ENCODE measurements around the gene PWP1.
"Not testable (repeated sequence)": the region's sequence is repeated elsewhere in the genome, so short reads cannot be mapped to it uniquely, and the experiment has no call there.

The PWP1 gene

DNA sequence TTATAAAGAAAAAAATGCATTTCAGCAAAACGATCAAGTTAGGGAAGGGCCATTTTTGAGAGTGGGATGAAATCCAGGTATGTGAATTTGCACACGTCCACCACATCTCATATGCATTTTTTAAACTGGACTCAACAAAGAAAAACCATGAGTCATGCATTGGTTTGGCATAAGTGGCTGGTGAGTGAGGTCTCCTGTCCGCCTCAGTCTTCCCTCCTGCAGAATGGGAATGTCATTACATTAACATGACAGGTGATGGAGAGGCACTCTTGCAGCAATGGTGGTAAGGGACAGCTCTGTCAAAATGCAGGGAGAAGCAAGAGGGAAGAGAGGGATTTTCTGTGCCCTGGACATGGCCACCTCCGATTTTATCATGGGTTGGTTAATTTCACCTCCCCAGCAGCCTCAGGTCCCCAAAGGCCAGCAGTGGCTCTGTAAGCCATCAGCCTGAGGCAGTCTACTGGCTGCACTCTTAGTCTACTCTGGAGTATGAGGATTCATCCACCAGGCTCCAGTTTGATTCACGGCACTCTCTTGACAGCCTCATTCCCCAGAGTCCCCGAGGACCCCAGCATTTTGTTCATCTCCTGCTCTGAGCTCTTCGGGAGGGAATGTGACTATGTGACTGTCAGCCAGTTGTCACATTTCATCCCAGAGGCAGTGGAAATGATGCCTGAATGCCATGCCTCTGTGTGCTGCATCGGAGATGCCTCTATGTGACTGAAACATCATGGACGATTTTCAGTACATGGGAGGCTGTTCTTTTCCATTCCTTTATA is 17.1 kb upstream of the PWP1 start:
- no peak for DNase-seq

DNA sequence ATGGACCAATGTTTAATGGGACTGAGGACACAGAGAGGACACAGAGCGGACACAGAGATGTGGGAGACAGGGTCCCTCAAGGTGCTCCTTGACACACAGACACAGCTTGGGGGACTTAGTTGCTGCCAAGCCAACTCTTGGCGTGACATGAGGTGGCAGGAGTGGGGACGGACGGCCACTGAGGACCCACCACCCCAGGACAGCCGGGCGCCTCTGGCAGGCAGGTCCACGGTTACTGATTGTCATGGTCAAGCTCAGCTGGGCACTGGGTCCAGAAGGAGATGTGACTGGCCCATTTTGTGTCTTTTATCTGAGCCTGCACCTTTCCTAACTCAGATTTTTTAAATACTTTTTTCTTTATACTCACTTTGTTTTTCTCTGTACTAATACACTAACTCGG is 15.7 kb upstream of the PWP1 start:
- DNase-seq = no peak

DNA sequence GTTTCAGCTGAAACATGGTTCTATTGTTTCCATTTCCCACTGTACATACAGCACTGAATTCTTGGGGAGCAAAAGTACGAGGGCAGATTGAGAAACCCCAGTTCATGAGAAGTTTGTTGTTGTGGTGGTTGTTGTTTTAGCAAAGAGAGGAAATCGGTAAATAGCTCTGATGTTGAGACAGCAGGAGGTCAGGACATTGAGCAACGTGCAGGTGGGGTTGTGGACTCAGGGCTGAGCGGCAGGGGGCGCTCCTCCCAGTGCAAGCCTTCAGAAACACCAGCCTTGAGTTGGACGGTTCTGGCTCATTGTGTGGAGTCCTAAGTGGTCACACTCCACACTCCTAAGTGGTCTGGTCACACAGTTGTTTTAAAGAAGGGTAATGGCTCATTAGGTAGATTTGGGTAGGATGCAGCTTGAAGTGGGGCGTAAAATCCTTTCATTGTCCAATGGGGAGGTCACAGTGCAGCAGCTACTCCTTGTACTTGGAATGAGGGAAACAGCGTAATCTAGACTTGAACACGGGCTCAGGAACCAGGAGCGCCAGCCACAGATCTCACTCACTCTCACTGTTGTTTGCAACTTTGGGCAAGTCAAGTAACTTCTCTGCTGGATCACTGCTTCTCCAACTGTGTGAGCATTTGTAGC is 14.5 kb upstream of the PWP1 start:
- no peak for DNase-seq

DNA sequence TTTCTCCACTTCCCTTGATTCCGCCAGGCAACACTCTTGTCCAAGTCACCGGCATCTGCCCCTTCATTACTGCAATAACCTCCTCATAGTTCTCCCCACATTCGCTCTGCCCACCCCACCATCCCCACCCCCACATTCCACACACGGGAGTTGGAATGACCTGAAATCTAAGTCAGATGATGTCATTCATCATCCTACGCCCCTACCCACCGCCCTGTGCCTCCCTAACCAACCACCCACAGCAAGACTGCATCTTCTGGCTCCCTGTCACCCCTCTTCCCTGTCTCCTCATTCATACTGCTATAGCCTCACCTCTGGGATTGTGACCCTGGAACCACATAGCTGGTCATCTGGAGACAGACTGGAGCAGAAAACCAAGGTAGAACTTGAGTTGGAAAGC is 7.9 kb upstream of the PWP1 start:
- no peak for DNase-seq

DNA sequence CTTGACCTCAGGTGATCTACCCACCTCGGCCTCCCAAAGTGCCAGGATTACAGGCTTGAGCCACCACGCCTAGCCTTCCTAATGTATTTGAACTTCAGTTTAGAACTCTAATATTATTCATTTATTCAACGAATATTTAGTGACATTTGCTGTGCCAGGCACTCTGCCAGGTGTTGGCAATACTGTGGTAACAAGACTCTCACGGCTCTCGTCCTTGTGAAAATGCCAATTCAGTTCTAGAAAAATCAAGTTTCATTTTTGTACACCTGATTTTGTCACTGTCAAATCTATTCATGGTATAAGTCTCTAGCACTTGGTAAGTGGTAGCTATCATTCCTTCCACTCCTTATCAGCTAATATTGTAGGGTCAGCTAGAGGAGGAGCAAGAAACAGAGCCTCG is 6.3 kb upstream of the PWP1 start:
- no peak for DNase-seq

DNA sequence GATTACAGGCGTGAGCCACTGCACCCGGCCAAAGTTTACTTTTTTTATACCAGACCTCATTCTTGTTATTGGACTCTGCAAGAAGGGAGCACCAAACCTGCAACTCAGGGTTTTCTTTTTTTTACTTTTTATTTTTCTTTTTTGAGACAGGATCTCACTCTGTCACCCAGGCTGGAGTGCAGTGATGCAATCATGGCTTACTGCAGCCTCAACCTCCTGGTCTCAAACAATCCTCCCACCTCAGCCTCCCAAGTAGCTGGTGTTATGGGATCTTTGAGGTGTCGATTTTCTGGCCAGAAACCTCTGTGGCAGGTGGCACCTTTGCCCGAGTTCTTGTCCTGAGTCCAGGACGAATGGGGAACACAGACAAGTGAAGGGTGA is 4.2 kb upstream of the PWP1 start:
- no peak for DNase-seq

DNA sequence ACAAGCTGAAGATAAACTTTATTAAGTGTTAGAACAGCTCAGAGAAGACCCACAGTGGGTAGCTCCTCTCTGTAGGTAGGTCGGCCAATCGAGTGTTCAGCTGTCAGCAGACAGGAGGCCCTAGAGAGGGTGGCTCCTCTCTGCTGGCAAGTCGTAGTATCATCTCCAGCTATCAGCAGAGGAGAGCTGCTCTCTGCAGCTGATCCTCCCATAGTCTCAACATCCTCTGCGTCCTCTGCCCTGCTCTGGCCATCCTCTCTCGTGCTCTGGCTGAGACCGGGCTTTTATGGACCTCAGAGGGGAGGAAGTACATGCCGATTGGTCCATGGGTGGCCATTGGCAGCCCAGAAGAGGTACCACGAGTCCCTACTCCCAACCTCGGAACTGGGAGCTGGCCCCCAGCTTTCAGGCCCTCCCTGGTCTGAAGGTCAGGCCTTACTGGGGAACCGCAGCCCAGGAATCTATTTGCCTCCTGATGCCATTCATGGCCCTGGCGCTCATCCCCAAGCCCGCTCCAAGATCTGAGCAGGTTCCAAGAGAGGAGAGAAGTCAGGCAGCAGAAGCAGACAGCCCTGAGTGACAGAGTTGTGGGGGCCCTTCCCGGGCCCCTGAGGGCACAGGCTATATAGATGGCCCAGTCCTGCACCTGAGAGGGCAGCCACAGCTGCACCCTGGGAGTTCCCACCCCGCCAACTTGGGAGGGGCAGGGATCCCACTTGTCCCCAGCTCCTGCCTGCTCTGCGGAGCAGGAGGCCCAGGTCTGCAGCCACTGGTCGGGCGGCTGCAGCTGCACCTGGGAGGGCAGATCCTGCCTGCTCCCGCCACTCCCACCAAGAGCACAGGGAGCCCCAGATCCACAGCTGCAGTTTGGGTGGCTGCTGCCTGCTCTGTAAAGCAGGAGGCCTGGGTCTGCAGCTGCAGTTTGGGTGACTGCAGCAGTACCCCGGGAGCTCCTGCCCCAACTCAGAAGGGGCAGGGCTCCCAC is 3.5 kb upstream of the PWP1 start:
- DNase-seq = no peak

DNA sequence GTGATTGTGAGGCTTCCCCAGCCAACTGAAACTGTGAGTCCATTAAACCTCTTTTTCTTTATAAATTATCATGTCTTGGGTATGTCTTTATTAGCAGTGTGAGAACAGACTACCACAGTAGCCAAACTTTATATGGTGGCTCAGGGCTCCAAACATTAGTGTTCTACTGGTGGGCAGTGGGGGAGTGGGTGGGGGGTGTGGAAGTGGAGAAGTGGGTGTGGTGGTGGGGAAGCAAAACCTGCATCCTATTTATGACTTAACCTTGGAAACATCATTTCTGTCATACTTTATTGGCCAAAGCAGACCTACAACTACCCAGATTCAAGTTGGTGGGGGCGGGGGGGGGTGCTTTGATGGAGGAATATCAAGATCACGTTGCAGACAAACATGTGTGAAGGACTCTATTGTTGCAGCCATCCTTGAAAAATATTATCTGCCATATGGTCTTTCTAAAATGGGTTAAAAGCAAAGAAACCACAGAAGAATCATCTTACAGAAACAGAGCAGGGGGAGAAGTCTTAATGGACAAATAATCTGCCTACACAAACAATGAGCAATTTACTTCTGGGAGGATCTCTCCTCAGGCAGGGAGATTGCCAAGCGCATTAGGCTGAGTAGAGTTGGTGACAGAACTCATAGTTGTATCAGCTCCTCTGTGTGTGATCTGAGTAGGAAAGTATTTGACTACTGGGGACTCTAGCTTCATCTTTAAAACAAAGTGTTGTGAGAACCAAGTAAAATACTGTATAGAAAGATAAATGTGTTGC is 1.4 kb upstream of the PWP1 start:
- DNase-seq = no peak

DNA sequence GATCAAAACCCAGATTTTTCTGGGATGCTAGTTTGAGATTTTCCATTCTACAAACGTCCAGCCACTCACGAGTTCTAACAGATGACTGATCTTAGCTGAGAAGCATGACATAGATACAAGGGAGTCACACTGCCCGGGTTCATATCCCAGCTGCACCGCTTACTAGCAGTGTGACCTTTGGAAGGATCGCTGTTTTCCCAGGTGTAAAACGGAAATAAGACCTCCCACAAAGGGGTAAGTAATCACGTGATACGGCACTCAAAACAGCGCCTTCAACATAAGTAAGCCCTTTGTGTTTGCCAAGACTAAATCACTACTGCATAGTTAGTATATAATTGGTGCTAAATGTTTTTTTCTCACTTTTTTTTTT is 624 bp upstream of the PWP1 start:
- DNase-seq = no peak

DNA sequence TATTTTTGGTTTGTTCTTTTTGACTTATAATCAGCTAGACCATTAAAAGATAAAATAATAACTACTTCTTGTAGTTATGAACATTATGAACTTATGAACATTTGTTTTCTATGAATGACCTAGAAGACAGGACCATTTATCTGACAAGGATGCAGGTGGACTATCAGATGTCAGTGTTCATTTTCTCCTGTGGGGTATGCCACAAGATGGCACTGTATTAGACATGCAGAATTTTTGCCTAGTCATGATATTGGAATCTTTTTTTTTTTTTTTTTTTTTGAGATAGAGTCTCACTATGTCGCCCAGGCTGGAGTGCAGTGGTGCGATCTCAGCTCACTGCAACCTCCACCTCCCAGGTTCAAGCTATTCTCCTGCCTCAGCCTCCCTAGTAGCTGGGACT is 10.2 kb downstream of the PWP1 start:
- not testable (repeated sequence) for DNase-seq

DNA sequence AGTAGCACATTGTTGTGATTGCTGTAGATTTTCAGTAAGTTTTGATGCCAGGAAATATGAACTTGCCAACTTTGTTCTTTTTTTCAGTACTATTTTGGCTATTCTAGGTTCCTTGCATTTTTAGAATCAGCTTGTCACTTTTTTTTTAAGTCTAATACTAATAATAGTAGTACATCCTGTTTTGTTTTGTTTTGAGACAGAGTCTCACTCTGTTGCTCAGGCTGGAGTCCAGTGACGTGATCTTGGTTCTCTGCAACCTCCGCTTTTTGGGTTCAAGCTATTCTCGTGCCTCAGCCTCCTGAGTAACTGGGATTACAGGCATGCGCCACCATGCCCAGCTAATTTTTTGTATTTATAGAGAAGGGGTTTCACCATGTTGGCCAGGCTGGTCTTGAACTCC is 16.5 kb downstream of the PWP1 start:
- no peak for DNase-seq

DNA sequence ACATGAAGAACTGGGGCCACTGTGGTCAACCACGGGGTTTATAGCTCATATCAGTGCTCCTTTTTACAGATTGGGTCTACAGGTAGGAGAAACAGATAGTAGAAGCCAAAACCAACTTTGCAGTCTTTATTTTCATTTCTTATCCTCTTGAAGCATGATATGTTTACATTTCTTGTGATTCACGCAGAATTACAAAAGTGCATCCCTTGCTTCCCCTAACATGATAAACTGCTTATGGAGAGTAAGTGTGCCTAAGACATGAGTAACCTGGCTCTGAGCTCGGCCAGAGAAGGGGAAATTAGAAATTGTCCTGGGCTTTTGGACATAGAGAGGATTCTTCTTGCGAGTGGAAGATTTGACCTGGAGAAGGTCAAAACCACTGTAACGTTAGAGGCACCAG is 18.4 kb downstream of the PWP1 start:
- DNase-seq = no peak

DNA sequence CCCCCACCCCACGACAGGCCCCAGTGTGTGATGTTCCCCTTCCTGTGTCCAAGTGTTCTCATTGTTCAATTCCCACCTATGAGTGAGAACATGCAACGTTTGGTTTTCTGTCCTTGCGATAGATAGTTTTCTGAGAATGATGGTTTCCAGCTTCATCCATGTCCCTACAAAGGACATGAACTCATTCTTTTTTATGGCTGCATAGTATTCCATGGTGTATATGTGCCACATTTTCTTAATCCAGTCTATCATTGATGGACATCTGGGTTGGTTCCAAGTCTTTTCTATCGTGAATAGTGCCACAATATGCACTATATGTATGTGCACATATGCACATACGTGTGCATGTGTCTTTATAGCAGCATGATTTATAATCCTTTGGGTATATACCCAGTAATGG is 19.9 kb downstream of the PWP1 start:
- DNase-seq = not testable (repeated sequence)

DNA sequence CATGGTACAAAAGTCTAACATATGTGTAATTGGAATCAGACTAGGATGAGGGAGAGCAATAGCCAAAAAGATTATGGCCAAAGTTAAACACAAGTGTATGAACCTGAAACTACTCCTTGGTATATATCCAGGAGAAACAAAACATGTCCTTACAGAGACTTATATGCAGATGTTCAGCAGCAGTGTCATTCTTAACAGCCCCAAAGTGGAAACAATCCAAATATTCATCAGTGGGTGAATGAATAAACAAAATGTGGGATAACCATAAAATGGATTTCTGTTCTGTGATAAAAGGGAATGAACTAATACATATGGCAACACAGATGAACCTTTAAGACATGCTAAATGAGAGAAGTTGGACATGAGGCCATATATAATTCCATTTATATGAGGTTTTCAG is 30.2 kb downstream of the PWP1 start:
- DNase-seq = no peak

DNA sequence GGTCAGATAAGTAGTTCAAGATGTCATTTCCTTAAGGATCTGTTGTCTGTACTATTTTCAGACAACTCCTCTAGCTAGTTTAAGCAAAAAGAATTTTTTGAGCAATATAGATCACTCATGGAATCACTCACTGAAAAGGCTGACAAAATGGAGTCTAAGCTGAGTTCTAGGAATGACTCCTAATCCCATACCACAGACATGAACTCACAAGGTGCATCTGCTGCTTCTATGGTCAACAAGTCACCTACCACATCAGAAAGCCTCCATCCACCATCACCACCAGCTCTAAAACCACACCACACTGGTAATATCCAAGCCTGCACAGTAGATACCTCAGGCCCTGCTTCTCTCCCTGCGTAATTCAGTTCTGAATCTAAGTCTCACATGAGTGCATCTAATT is 33.0 kb downstream of the PWP1 start:
- no peak for DNase-seq

DNA sequence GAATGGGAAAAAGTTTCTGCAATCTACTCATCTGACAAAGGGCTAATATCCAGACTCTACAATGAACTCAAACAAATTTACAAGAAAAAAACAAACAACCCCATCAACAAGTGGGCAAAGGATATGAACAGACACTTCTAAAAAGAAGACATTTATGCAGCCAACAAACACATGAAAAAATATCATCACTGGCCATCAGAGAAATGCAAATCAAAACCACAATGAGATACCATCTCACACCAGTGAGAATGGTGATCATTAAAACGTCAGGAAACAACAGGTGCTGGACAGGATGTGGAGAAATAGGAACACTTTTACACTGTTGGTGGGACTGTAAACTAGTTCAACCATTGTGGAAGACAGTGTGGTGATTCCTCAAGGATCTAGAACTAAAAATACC is 41.7 kb downstream of the PWP1 start:
- not testable (repeated sequence) for DNase-seq

DNA sequence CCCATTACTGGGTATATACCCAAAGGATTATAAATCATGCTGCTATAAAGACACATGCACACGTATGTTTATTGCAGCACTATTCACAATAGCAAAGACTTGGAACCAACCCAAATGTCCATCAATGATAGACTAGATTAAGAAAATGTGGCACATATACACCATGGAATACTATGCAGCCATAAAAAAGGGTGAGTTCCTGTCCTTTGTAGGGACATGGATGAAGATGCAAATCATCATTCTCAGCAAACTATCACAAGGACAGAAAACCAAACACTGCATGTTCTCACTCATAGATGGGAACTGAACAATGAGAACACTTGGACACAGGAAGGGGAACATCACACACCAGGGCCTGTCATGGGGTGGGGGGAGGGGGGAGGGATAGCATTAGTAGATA is 42.1 kb downstream of the PWP1 start:
- DNase-seq = not testable (repeated sequence)

DNA sequence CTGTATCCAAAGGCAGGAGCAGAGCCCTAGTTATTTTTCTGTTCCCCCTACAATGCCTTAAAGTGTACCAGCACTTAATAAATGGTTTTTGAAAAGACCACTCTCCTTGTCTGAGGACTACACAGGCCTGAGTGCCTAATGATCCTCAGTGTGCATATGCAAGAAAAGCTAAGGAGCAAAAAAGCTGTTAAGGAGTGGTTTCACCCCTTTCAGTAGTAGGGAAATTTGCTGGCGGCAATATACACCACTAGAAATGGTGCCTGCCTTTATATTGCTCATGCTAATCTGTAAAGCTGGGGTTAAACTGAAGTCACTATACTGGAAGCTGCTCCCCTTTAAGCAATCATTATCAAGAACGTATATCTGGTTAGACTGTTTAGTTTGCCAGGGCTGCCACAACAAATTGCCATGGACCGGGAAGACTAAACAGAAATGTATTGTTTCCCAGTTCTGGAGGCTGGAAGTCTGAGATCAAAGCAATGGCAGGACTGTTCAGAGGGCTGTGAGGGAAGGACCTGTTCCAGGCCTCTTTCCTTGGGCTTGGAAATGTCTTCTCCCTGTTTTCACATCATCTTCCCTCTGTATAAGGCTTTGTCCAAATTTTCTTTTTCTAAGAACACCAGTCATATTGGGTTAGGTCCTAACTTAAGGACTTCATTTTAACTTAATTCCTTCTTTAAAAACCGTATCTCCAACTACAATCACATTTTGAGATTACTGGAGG is 45.2 kb downstream of the PWP1 start:
- DNase-seq = no peak

DNA sequence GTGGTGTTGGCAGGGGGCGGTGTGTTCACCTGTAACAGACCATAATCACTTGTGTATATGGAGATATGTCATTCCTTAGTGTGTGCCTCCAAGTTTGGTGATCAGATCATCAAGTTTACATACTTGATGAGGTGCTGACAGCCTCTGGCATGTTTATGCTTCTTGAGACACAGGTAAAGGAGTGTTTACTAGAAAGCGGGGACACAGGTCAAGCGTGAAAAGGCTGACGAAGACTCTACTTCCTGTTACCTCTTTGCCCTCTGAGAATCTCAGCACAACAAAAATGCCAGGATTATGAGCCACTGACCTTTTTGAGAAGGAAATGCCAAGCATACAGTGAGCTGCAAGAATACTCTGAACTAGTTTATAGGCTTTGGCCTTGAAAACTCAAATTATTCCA is 45.8 kb downstream of the PWP1 start:
- no peak for DNase-seq

DNA sequence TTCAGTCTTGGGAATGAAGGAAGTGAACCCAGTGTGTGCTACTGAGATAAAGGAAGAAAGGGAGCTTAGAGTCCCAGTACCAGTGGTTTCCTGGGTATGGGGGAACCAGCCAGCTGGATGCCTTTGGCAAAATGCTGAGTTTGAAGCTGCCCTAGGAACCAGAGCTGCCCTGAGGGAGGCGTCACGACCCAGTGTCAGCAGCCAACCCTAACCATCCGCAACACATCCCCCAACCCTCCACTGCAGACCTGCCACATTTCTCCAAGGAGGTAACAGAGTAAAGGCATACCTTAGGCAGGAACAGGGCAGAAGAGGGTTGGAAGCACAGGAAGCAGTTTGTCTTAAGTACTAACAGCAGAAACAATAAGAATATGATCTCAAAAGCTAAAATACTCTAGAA is 46.8 kb downstream of the PWP1 start:
- DNase-seq = no peak

DNA sequence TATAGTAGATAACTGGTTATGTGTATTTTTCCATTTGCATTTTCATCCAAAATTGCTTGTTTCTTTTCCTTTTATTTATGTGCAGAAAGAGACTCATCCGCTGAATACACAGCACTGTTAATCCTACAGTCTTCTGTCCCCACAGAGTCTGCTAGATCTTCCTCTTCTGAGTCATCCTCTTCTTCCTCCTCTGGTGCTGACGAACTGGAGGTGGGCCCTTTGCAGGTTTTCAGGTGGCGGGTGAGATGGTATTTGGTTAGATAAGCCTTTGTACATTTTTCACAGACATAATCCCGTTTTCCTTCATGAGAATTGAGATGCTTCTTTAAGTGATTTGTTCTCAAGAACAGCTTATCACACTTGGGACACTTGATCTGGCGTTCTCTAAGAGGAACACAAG is 48.5 kb downstream of the PWP1 start:
- no peak for DNase-seq

DNA sequence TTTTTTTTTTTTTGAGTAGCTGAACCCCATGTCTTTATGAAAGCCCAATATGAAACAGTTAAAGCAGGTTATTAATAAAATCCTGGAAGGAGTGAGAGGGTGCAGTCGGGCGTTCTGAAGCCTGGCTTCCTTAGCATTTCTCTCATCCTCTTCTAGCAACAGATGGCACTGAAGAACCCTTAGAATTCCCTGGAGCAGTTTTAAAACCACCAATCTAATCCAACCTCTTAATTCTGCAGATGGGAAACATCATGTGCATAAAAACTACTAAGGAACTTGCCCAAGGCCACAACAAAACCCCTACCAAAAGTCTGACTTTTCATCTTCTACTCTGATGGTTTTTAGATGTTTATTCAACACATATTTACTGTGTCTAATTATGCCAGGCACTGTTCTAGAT is 50.2 kb downstream of the PWP1 start:
- no peak for DNase-seq
